ENCODE results near the gene EDRF1.

Gene EDRF1

DNA sequence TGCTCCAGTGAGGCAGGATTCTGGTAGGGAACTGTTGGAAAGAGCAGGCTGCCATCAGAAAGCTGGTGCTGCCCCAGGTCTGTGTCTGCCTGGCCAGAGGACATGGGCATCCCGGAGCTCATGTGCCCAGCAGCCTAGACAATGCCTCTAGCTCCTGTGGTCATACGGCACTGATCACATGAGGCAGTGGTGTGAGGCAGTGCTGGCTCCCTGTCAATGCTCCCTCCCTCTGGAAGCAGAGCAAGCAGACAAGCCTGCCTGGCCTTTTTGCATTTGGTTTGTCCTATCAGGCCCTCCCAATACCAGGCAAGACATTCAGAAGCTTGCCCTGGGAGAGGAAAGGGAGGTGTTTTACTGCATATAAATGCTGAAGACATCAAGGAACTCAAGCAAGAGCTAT is 75.6 kb downstream of the EDRF1 start:
- no peak for DNase-seq (ENCODE audit: low read depth)

DNA sequence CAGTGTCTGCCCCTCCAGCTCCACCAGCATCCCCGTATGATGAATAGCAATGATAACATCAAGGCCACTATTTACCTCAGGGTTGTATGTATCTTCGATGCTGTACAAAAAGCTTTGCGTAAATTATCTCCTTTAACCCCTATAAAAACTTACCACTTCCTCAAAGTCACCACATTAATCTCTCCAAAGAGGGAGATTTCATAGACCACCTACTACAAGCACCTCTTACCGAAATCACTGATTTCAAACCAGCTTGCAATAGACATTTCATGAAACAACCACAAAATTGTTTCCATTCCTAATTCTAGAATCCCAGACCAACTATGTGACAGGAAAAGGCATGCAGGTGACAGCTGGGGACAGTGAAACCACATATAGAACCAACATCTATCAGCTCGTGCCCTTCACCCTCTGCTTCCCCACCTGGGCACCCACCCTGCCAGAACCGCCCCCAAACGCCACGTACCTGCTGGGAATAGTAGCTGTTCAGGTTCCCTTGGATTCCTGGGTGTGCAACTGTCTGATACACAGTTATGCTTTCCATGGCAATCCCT is 76.2 kb downstream of the EDRF1 start:
- DNase-seq (ENCODE audit: low read depth), result no peak

DNA sequence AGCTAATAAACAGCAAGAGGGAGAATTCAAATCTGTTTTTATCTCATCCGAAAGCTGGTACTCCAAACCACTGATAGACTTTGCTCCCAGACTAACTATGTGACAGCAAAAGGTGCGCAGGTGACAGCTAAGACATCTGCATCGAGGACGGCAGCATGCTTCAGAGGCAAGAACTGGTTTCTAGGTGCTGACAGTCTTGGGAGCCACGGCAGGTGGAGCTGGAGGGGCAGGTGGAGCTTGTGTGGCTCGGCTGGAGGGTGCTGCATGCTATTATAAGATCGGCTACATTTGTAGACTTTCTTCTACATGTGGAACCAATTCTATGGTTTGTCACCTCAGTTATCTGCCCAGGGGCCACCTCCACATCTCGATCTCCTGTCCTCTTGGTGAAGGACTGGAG is 77.9 kb downstream of the EDRF1 start:
- no peak for DNase-seq (ENCODE audit: low read depth)

DNA sequence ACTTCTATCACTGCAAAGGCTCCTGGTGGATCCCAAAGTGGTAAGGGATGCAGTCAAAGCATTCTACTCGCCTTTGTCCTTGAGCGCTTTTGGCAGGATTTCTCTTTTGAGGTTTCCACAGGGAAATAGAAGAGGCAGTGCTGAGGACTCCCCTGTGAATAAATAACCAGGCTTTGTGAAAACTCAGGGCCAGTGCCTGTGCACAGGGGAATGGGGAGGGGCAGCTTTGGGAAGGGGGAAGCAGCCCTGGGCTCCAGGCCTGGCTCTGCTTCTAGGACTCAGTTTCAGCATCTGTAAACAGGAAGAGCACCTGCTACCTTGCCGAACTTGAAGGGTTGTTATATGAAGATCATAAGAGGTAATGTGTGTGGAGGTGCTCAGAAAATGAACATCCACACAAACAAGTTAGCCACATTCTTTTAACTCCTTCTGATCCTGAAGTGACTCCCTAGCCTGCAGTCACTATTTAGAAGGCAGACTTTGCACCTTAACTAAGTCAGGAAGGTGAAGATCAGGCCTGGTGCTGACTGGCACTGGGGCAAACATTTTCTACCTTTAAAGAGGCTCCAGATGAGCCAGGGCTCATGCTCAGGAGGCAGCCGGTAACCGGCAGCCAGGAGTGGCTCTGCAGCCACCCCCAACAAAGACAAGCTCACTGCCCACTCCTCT is 78.6 kb downstream of the EDRF1 start:
- no peak for DNase-seq (ENCODE audit: low read depth)

GRCh38 chr10:125799451-125800182 is 80.1 kb downstream of the EDRF1 start:
- DNase-seq (ENCODE audit: low read depth), result no peak

- no peak for DNase-seq (ENCODE audit: low read depth)
These were observed 82.1 kb downstream of the EDRF1 start for GRCh38 chr10:125801574-125801973.

- no peak for DNase-seq (ENCODE audit: low read depth)
These were observed 82.6 kb downstream of the EDRF1 start for GRCh38 chr10:125802131-125802530.

DNA sequence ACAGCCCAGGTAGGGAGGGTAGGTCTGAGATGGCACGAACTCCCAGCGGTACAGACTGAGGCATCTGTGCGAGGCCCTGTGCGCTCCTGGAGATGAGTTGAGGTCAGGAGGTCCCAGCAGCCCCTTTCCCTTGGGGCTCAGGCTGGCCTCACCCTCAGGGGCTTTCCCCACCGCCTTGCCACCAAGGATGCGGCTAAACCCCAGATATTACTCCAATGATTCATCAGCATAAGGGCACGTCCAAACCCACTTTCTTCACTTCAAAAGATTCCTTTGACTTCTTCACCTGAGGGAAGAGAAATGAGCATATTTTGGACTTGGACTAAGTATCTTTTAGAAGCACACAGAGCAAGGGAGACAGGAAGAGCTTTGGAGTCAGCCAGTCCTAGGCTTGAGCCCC is 83.2 kb downstream of the EDRF1 start:
- DNase-seq (ENCODE audit: low read depth), result no peak

- DNase-seq (ENCODE audit: low read depth), result no peak
These were observed 88.5 kb downstream of the EDRF1 start for GRCh38 chr10:125808047-125808446.

GRCh38 chr10:125811251-125811650 is 91.7 kb downstream of the EDRF1 start:
- DNase-seq (ENCODE audit: low read depth), result no peak

GRCh38 chr10:125812128-125812750 is 92.7 kb downstream of the EDRF1 start:
- DNase-seq (ENCODE audit: low read depth), result no peak
